GM18909 (cell line): Measurements from ENCODE around the gene SLC37A3.
"Not testable (repeated sequence)": the region's sequence is repeated elsewhere in the genome, so short reads cannot be mapped to it uniquely, and the experiment has no call there.

ENCODE experiments used
- ATAC-seq: cut with Tn5 transposase; IDR thresholded peaks from one replicate; pipeline ENCODE4 v1.9.1; 2021; ENCODE audit warnings: mild to moderate bottlenecking; ENCODE audit not compliant: unreplicated experiment, poor library complexity

The SLC37A3 gene

GRCh38 chr7:140315498-140316164 lies 82.7 kb downstream of the SLC37A3 start:
- ATAC-seq: no peak

GRCh38 chr7:140314573-140315480 lies 83.5 kb downstream of the SLC37A3 start:
- ATAC-seq: no peak

GRCh38 chr7:140312141-140312846 lies 86.0 kb downstream of the SLC37A3 start:
- no peak for ATAC-seq

GRCh38 chr7:140311128-140311527 lies 87.2 kb downstream of the SLC37A3 start:
- ATAC-seq: not testable (repeated sequence)

GRCh38 chr7:140310337-140311002 lies 87.9 kb downstream of the SLC37A3 start:
- ATAC-seq: no peak

- ATAC-seq: no peak
Measured at GRCh38 chr7:140308060-140308459, 90.3 kb downstream of the SLC37A3 start.

- ATAC-seq: peak; percentile 56
Measured at GRCh38 chr7:140304191-140304799, 94.0 kb downstream of the SLC37A3 start.

GRCh38 chr7:140300243-140301136 lies 97.8 kb downstream of the SLC37A3 start:
- no peak for ATAC-seq

- ATAC-seq: no peak
Measured at GRCh38 chr7:140298213-140298612, 100.1 kb downstream of the SLC37A3 start.

GRCh38 chr7:140297192-140297591 lies 101.1 kb downstream of the SLC37A3 start:
- ATAC-seq: no peak

- no peak for ATAC-seq
Measured at GRCh38 chr7:140295224-140295738, 103.0 kb downstream of the SLC37A3 start.

GRCh38 chr7:140294454-140294853 lies 103.9 kb downstream of the SLC37A3 start:
- ATAC-seq: no peak

- no peak for ATAC-seq
Measured at GRCh38 chr7:140292438-140292837, 105.9 kb downstream of the SLC37A3 start.

- ATAC-seq: no peak
Measured at GRCh38 chr7:140289804-140290203, 108.5 kb downstream of the SLC37A3 start.

GRCh38 chr7:140287988-140288387 lies 110.3 kb downstream of the SLC37A3 start:
- no peak for ATAC-seq

- ATAC-seq: no peak
Measured at GRCh38 chr7:140285938-140286337, 112.4 kb downstream of the SLC37A3 start.

- ATAC-seq: no peak
Measured at GRCh38 chr7:140284062-140284461, 114.3 kb downstream of the SLC37A3 start.
